GM21619 (cell line): ENCODE results near the gene RPL31.

ENCODE experiments used
- ATAC-seq: cut with Tn5 transposase; IDR thresholded peaks from one replicate; pipeline ENCODE4 v1.9.1; 2021; ENCODE audit not compliant: unreplicated experiment

The RPL31 gene

DNA sequence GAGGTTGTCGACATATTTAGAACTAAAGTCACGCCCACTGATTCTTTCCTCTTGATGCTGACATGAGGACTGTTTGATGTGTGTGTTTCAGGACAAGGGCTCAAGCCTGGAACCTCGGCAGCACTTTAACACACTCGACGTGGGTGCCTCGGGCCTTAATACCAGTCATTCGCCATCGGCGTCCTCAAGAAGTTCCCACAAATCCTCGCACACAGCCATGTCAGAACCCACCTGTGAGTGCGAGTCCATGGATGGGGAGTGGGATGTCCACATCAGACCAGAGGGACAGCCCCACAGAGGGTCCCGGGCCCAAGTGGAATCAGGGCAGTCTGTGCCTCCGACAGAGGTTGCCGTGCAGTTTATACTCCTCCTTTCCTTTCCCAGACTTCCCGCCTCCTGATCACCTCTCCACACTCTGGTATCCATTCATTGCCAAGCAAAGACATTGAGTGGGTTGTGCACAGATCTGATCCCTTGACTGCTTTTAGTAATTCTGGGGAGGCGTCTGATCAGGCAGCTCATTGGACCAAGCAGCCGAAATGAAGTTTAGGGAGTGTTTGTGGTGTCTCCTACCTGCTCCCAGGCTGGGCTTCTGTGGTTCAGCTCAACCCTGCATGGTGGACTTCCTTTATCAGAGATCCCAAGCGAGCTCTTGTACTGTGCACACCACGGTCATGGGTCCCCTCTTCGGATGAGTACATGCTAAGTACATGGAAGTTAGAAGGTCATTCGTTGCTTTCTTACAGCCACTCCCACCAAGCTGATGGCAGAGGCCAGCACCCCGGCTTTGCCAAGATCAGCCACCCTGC, 27.2 kb upstream of the RPL31 start:
- no peak for ATAC-seq

- ATAC-seq = no peak
Observed at GRCh38 chr2:100975521-100975785, 26.6 kb upstream of the RPL31 start.

DNA sequence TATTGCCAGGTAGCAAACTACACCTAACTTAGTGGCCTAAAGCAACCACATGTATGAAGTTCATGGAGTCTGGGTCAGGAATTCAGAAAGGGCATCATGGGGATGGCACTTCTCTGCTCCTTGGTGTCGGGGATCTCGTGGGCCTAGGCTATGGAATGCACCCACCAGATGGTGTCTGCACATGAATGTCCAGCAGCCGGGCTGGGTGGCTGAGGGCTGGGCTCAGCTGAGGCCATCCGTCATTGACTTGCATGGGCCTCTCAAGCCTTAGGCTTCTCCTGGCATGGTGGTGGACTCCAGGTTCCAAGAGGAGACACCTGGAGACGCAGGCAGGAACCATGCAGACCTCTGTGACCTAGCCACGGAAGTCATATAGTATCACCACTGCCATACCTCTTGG, 26.0 kb upstream of the RPL31 start:
- ATAC-seq = no peak

GRCh38 chr2:100976645-100977391, 25.3 kb upstream of the RPL31 start:
- peak; percentile 82 for ATAC-seq

DNA sequence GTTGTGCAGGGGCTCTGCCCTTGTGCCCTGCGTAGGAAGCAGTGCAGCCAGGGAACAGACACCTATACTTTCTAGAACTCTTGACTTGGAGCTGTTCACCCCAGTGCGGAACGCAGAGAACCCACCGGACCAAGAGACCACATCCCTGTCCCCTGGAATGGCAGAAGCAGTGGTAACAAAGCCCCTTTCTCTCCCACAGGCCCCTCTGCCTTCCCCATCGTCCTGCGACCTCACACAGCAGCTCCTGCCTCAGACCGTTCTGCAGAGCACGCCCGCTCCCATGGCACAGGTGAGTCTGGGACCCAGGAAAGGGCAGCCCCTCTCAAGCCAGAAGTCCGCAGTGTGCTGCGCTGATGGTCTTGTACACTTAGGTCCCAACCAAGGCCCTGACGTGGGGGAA, 24.6 kb upstream of the RPL31 start:
- no peak for ATAC-seq

- no peak for ATAC-seq
Observed at GRCh38 chr2:100978582-100979191, 23.4 kb upstream of the RPL31 start.

DNA sequence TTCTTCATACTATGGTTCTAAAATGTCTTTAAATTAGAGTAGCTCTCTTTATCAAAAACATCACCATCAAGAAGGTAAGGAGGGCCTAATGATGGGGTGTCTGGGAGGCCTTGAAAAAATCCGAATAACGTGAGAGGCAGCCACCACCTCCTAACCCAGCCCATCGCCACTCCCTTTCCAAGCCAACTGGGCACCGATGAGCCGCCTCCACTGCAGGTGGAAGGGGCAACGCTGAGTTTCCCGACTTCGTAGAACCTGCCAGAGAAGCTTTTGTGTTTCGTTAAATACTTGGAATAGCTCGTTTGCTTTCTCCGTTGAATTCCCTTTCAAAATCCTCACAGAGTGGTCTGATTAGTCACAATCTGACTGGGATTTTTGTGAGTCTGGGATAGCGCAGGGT, 22.0 kb upstream of the RPL31 start:
- ATAC-seq = no peak

- no peak for ATAC-seq
Observed at GRCh38 chr2:100981011-100981410, 21.1 kb upstream of the RPL31 start.

GRCh38 chr2:100982431-100982861, 19.6 kb upstream of the RPL31 start:
- ATAC-seq = no peak

- ATAC-seq = no peak
Observed at GRCh38 chr2:100983201-100983600, 18.9 kb upstream of the RPL31 start.

DNA sequence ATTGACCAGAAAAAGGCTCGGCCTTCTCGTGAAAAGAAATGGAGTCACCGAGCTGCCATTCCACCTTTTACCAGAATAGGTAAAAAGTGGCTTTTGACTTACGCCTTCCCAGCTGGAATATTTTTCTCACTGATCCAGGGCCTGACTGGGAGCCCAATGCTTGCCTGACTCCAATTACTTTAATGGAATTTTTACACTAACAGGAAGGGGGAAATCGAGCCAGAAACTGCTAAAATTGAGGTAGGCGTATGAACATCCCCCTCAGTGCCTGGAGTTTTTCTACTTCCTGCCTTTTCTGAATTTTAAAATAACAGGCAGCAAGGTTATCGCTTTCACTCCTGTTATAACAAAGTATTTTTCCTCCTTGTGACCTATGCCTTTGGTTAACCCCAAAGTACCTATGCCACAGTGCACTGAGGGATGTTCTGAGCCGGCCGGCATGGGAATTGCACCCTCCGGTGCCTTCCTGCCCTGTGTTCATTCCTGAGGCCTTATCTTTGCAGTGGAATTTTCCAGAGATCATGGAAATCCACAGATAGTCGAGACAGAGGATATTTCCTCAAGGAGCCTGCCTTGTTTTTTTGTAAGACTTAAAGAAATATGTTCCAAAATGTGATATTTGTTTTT, 18.3 kb upstream of the RPL31 start:
- no peak for ATAC-seq

DNA sequence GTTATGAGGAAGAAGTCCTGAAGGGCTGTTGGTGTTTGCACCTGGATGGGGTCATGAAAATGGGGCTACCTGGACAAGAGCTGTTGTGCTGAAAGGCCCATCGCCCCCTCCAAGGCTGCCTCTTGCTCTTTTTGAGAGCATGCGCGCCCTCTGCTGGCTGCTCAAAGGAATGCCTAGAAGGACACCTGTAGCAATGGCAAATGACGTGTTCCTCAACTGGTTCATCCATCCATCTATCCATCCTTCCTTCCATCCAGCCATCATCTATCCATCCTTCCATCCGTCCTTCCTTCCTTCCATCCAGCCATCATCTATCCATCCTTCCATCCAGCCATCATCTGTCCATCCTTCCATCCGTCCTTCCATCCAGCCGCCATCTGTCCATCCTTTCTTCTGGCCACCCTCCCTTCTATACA, 17.2 kb upstream of the RPL31 start:
- peak; percentile 72 for ATAC-seq

DNA sequence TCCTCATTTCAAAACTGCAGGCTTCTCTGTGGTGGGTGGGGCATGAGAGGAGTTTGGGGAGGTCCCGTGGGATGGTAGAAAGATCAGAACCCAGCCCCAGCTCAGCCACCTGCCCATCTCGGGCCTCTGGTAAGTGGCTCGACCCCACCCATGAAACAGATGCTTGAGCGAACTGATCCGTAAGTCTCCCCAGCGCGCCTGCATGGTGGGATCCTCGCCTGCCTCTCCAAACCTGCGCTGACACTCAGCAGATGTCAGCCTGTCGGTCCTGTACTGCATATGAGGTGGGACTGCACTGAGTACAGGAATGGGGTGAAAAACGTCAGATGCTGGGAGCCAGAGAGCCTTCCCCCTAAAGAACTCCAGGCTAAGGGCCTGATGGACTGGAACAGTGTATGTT, 15.9 kb upstream of the RPL31 start:
- no peak for ATAC-seq

DNA sequence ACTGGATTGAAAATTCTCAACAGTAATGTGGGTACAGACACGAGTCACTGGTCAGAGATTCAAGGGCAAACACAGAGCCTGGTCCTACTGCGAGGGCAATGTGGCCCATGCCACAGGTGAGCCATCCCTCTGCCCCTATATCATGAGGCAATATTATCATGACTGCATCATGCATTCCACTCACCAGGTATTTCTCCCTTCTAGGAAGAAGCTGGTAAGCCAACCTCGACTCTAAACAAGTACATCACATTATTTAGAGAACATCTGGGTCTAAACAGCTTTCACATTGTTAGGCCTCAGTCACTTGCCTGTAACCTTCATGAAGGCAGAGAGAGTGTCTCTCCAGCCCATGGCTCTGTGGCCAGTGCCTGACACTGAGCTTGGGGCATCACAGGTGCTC, 14.6 kb upstream of the RPL31 start:
- no peak for ATAC-seq

- ATAC-seq = no peak
Observed at GRCh38 chr2:100987974-100988373, 14.1 kb upstream of the RPL31 start.

GRCh38 chr2:100988630-100989417, 13.3 kb upstream of the RPL31 start:
- no peak for ATAC-seq

GRCh38 chr2:100989666-100990065, 12.4 kb upstream of the RPL31 start:
- ATAC-seq = no peak

GRCh38 chr2:100990166-100990565, 11.9 kb upstream of the RPL31 start:
- no peak for ATAC-seq

DNA sequence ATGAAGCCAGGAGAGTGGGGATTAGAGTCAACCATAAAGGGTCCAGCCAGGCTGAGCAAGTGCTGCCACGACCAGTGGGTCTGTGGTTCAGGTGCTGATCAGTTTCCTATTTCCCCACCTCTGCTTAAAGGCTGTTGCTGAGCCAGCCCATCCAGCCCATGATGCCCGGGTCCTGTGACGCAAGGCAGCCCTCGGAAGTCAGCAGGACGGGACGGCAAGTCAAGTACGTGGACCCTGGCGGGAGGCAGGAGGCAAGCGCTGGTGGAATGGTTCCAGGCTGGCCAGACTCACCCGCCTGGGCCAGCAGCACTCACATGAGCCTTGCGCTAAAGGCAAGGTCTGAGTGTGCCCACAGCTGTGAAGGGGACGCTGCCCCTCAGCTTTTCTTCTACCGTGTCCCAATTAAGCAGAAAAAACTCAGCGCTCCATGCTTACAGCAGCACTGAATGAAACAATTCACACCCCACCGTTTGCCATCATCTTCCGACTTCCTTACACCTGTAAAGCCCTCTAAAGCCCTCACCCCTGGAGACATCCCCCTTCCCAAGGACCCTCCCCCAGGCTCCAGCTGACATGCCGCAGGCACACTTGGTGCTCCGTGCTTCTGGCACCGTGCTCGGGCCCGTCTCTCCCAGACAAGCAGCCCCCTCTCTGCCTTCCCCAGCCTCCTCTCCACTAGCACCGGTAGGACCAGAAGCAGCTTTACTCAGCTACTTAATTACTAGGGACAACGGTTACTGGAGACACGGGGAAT, 11.3 kb upstream of the RPL31 start:
- ATAC-seq = no peak

- ATAC-seq = no peak
Observed at GRCh38 chr2:100991404-100991773, 10.7 kb upstream of the RPL31 start.
